NCI-H226 (cell line): ENCODE data around the gene WDR37.

ENCODE experiments used
- DNase-seq: peaks from one replicate; pipeline ENCODE4 v3.0.0-alpha.2; 2015

WDR37 gene

DNA sequence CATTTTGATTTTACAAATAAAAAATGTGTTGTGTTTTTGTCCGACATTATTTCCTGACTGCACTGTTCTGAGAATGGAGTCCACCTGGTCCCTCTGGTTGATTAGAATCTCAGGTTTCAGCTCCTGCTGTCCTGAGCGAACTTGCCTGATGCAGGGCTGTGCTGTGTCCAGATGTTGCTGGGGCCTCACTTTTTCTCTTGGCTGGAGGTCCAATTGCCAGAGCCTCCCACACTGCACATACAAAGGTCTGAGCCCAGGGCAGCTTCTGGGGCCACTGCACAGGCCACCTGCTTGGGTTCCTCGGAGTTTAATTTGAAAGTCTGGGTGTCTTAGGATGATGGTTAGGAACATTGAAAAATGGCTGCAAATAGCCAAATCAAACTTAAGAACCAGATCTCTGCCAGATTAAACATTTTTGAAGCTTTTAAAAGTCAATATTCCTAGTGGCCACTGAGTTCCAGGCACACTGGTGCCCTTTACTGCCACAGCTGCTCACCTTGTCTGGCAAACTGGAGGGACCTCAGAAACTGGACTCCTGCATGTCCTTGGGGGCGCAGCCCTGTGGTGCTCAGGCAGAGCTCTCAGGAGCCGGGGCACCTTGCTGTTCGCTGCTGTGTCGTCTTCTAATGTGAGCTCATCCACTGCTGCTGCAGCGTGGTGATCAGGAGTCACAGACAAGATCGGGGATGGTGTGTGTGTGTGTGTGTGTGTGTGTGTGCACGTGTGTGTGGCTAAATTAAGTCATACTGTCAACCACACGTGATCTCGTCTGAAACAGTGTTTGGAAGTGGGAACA, 75.0 kb downstream of the WDR37 start:
- DNase-seq = no peak

DNA sequence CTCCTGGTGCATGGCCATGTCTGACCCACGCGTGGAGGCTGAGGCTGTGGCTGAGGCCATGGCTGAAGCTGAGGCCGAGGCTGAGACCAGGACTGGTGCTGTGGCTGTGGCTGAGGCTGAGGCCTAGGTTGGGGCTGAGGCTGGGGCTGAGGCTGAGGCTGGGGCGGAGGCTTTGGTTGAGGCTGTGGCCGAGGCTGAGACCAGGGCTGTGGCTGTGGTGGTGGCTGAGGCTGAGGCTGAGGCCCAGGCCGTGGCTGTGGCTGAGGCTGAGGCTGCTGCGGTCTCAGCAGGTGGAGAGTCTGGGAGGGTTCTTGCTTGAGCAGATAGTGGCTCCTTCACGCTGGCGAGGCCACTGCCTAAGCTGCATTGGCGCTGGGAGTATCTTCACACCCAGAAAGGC, 76.4 kb downstream of the WDR37 start:
- no peak for DNase-seq

DNA sequence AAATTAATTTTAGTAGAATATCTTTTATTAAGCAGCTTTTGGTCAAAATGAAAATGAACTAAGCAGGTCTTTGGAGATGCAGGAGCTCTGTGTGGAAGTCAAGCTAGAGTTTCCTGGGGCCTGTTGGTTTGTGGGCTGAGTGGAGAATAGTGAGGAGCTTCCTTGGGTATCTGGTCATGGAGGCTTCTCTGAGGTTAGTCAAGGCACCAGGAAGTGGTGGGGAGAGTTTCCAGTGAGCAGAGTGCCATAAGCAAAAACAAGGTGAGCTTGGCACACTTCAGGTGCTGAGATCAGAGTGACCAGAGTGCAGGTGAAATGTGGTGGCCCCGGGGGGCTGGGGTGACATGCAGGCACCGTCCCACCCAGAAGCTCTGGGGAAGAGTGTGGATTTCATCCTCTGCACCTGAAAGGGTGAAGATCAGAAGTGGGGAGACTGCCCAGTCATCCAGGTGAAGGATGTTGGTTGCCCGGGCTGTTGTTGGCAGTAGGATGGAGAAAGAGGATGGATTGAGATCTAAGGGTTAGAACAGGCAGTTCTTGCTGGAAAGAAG, 77.4 kb downstream of the WDR37 start:
- DNase-seq = no peak

DNA sequence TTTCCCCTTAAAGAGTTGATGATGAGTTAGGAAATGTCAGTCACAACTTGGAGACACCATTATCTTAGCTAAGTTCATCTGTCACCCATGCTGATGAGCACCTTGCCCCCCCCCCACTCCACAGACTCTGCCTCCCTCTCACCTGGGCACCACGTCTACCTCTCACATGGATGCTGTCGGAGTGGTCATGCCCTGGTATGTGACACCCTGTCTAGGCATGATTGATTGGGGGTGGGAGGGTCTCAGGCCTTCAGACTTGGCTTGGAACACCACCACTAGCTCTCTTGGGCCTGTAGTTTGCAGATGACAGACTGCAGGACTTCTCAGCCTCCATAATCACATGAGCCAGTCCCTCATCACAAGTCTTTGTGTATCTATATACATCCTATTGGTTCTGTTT, 78.0 kb downstream of the WDR37 start:
- DNase-seq = no peak

DNA sequence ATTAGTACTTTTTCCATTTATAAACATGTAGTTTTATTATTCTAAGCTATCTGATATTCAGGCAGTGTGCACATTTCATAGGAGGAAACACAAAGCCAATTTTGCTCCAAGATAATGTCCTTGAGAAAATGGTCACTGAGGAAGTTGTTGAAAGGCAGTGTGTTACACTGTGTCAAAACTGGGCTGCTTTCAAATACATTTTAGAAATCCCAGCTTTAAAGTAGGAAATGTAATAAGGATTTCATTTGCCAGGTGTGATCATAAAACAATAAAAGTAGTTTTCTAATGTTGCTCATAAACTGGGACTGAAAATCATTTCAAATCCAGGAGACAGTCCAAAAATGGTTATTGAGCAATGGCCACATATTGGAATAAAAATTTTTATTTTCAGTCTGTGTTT, 80.1 kb downstream of the WDR37 start:
- no peak for DNase-seq

DNA sequence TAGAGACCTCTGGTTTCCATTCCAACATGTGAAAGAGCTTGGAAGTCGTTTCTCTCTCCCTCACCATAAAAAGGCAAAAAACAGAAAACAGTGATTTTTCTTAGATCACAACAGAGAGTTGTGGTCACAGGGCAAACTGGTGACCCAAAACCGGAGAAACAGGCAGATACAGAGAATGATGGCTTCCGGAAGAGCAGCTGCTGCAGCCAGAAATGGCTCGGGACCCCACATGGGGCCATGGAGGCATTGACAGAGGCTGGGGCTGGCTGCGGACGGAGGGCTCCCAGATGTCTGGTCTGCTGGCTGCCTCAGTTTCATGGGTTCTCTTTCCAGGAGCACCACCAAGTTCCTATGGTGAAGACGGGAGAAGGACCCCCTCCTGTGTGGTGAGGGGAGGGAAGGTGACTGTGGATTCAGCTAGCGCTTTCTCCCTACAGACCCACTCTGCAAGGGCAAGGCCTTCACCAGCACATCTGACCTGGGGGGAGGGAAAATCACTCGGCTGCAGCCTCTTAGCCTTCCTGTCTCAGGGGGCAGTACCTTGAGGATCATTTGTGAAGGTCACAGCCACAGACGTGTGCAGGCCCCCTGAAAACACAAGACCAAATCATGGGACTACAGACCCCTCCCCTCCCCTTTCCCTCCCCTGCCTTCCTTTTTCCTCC, 81.4 kb downstream of the WDR37 start:
- DNase-seq = no peak

DNA sequence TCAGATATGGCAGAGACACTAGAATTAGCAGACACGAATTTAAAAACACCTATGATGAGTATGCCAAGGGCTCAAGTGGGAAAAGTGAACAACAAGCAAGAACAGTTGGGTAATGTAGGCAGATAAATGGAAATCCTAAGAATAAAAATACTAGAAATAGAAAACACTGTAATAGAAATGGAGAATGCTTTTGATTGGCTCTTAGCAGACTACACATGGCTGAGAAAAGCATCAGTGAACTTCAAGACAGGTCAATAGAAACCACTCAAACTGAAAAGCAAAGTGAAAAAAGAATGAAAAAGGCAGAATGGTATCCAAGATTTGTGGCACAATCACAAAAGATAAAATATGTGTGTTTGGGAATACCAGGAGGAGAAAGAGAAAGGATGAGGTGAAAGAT, 82.3 kb downstream of the WDR37 start:
- DNase-seq = no peak

DNA sequence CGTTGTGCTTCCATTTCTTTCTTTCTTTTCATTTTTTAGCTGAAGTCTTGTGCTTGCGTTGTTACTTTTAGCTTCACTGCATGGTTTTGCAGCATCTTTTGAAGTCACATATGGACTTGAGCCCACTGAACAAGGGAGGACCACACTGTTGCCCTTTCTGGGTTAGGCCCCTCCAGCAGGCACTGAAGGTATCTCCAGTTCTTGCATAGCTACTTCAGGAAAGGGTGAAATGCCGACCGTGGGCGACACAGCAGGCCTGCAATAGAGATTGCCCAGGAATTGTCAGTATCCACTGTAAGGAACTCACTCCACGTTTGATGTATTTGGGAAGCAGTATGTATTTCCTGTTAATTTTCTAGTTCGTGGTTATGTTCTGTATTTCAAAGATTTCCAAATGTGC, 85.1 kb downstream of the WDR37 start:
- no peak for DNase-seq

DNA sequence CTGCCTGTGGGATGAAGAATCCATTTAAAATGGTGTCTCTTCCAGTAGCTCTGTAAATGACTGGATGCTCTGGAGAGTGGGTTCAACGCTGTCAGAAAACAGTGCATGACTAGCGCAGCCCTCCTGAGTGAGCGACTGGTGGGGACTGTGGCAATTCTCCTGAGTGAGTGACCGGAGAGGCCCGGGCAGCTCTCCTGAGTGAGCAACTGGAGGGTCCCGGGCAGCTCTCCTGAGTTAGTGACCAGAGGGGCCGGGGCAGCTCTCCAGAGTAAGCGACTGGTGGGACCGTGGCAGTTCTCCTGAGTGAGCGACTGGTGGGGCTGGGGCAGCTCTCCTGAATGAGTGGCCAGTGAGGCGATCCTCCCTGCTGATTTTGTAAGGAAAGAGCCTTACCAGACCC, 85.5 kb downstream of the WDR37 start:
- no peak for DNase-seq

DNA sequence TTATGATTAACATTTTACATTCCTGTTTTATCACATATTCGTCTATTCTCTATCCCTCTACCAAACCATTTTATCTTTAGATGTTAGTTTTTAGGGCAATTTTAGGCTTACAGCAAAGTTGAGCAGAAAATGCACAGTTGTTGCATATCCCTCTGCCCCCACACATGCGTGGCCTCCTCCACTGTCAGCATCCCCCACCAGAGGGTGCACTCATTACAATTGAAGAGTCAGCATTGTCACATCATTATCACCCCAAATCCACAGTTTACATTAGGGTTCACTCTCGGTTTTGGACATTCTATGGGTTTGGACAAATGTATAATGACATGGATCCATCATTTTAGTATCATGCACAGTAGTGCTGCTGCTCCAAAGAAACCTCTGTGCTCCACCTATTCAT, 86.4 kb downstream of the WDR37 start:
- DNase-seq = no peak

DNA sequence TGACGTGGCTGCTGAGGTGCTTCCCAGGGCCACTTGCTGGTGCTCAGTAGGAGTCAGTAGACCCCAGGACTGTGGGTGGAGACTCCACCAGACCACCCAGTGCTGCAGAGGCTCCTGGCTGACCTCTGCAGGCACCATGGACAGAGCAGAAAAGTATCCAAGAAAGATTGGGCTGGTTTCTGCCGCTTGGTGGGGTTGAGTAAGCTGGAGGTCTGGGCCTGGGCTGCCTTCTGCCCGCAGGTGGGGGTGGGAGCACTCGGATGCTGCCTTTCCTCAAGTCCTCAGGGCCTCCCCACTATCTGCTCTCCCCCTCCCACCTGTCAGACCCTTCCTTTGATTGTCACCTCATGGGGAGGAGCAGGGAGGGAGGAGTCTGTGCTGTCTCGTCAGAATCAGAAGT, 91.6 kb downstream of the WDR37 start:
- no peak for DNase-seq

DNA sequence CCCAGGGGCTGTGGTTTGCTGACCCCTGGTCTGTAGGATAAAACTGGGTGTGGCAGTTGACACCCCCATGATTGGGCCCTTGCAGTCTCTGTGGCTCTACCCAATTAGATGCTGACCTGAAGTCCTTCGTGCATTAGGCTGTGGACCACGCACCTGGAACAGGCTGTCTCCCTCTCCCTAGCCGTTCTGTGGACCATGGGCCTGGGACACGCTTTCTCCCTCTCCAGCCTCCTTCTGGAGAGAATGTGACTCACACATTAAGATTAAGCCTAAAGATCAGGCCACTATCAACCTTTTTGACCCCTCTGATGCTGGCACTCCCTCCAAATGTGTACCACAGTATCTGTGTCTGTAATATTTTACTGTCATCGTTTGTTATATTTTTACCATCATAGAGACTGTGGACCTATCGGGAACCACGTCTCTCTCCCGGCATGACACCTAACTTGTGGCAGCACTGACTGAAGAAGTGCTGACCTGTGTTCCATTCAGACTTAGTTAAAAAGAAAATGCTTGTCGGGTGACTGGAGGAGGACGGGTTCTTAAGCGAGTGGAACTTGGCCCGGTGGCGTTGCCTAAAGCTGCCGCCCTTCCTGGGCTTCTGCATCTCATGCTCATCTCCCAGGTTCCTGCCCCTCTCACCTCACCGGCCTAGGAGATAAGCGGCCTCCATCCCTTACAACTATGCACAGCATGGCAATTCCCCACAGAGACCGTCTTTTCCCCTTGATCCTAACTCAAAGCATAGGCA, 92.8 kb downstream of the WDR37 start:
- no peak for DNase-seq

DNA sequence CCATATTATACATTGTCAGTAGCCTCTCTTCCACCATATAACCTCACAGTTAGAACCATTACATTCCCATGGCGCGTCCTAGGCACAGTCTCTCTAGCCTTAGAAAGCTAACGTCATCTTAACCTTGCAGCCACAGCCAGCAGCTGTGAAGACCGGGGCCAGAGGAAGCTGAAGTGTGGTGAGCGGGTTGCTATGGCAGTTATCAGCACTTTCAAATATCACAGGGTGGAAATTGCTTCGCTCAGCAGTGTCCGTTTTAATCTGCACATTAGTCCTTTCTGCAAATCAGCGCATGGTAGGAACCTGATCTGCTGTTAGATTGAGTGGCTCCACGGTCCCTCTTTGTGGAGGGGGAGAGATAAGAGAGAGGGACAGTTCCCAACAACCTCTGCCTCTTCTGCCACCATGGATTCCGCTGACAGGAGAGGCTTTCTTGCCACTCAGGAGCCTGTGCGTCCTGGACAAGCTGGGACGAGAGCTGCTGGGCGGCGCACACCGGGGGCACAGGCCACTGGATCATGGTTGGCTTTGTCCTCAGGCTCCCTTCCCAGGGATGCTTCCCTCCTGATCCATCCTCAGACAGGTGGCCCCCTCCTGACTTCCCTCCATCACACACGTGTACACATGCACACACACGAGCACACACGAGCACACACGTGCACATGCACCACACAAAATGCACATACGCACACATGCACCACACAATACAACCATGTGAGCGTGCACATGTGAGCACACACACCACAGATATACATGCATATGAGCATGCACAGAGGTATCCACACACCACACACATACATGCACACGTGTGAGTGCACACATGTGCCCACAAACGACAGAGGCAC, 93.8 kb downstream of the WDR37 start:
- no peak for DNase-seq

DNA sequence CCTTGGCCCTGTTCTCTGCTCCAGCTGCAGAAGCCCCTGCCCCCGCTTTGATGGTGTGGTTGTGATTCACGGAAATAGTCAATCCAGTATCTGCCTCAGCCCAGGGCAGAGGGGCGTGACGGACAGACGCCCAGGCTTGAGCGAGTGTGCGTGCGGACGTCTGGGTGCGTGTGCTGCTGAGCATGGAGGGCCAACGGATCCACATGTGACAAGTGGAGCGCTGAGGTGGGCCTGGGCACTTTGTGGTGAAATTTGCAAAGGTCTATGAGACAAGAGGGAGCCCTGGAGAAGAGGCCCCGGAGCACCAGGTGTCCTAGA, 94.4 kb downstream of the WDR37 start:
- no peak for DNase-seq

DNA sequence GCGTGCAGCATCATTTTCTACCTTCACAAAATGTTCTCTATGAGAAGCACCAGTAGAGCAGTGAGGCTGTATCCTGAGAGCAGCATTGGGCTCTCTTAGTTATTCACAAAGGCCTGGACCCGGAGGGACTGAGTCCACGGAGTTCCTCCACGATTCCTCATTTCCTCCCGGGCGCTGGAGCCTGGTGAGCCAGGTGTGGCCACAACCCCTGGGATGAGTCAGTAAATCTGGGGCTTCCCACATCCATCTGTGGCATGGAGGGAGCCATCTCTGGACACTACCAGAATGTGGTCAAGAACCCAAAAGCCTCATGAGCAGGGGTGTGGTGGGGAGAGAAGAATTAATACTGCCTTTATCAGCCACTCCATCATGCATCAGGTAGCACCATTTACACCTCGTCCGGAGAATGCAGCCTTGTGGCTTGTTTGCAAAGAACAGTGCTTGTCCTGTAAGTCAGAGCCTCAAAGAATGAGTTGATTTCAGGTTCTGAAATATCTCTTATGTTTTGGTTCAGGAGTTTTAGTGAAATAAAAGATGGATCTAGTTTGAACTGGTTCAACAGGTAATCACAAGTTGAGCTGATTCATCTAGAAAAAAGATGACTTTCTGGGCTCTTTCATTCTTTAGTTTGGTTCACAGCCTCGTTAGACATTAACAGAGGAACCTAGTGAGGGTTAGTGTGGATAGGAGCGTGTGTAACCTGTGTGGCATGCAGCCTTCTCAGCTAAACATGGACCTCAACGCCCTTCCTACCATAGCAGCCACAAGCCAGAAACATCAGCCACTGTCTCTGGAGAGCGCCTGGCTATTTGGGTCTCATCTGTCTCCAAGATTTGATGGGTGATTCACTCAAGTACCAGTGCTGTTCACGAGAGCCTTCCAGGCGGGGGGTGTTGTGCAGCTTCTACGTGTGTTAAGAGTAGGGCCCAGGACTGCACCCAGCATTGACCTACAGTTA, 95.2 kb downstream of the WDR37 start:
- no peak for DNase-seq

DNA sequence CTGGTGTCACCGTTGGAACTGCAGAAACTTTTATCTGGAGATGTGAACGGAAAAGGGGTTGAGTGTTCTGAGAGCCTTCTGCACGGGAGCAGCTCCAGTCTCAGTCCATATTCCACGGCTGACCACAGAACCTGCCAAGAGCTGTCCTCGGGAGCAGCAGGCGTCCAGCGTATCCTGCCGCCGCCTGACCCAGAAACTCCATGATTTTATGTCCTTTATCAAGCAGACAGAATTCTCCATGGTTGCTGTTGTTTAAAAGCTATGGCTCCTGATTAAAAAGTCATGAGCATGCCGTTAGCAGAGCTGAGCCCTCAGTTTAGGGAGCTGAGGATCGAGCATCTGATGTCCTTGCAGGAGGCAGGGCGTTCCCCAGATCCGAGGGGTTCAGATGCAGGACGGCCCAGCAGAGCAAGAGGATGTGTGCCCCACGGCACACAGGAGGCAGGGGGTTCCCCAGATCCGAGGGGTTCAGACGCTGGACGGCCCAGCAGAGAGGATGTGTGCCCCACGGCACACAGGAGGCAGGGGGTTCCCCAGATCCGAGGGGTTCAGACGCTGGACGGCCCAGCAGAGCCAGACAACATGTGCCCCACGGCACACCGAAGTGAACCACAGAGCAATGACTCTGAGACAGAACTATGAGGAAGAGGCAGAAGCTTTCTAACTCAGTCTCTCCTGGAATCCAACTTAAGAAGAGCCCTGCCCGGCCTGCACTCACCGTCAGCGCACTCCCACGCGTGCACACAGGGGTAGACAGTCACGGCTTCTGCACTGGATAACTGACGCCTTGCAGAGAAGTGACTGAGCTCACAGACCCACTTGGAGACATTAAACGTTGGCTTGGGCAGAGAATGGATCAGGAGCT, 96.4 kb downstream of the WDR37 start:
- no peak for DNase-seq

DNA sequence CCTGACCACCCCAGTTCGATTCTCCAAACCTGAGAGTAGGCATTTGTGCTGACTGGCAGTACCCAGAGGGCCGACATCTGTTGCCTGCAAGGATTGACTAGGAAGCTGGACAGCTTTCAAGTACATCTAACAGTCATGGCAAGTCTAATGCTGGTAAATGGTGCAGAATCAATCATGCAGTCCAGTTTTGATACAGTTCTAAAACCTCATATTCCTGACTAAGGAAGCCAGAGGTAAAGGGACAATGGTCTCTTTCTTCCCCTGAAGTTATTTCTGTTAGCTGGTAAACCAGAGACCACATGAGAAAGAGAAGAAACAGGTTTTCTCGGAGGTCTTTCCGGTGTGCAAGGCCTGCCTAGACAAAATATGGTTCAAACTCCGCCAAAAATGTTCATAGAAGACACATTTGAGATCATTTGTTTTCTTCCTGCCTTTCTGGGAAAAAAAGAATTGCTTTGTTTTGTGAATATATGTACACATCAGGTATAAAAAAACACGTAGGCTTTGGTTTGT, 97.1 kb downstream of the WDR37 start:
- DNase-seq = no peak

DNA sequence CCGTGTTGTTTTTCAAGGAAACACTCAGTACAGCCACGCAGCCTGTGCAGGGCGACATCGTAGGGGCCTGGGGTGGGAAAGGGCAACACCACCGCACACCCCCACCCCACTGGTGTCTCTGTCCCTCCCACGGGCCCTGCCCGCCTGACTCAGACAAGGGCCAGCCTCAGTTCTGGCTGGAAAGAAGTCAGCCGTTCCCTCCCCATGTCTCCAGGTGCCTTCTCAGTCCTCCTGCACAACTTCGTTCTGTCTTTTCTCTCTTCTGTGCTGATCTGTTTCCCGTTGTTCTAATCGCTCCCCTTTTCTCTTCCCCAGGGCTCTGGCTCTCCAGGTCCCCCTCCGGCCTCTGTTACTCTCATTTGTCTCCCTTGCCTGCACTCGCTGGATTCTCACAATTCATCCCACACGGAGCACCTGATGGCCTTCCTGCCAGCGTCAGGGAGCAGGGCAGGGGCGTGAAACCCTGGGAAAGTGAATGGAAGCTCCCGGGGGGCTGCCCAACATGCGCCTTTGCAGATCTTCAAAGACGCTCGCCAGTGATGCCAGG, 97.7 kb downstream of the WDR37 start:
- DNase-seq = no peak

DNA sequence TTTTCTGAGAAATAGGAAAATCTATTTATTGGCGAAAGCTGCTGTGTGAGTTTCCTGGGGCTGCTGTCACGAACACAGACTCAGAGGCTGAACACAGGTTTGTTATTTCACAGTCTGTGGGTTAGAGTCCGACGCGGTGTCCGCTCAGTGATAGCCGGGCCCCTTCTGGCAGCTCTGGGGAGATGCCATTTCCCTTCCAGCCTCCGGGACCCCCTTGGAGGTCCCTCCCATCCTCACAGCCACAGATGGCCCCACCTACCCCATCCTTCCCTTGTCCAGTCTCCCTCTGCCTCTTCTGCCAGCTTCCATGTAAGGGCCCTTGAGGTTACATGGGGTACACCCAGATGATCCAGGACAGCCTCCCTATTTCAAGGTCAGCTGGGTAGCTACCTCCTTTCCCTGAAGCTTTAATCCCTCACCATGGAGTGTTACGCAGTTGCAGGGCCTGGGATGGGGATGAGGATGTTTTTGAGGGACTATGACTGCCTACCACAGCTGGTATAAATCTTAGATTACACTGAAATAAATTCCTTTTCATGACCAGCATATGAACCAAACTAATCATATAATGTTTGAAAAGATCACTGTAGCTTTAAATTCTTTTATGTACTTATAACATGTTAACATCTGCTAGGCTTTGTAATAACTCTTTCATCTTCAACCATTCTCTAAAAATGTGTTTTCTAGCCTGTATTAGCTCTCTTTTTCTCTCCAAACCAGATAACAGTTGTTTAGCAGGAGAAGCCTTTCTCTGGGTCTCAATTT, 98.5 kb downstream of the WDR37 start:
- no peak for DNase-seq
